HG03025 (cell line): ENCODE data around the gene IFNGR1.
A peak's percentile ranks its signal among the peaks of the same experiment; 100 is the strongest.
"Not testable (repeated sequence)": the region's sequence is repeated elsewhere in the genome, so short reads cannot be mapped to it uniquely, and the experiment has no call there.

ENCODE experiments used
- ATAC-seq: cut with Tn5 transposase; IDR thresholded peaks from one replicate; pipeline ENCODE4 v1.9.1; 2021; ENCODE audit warnings: mild to moderate bottlenecking, moderate library complexity; ENCODE audit not compliant: unreplicated experiment, low FRiP score

IFNGR1 gene

GRCh38 chr6:137236581-137237355 is 17.6 kb upstream of the IFNGR1 start:
- no peak for ATAC-seq

DNA sequence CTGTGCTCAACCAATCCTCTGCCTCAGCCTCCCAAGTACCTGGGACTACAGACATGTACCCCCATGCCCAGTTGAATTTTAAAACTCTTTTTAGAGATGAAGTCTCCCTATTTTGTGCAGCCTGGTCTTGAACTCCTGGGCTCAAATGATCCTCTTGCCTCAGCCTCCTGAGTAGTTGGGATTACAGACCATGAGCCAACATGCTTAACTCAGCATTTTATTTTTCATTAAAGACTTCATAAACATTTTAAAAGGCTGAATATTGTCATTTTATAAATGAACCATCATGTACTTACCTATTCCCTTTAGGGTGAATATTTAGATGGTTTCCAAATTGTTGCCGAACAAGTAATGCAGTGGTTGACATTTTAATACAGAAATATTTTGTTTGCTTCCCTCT is 16.5 kb upstream of the IFNGR1 start:
- no peak for ATAC-seq

GRCh38 chr6:137233911-137234863 is 15.0 kb upstream of the IFNGR1 start:
- no peak for ATAC-seq

GRCh38 chr6:137231895-137232294 is 12.7 kb upstream of the IFNGR1 start:
- ATAC-seq, result no peak

GRCh38 chr6:137230956-137231555 is 11.9 kb upstream of the IFNGR1 start:
- no peak for ATAC-seq

DNA sequence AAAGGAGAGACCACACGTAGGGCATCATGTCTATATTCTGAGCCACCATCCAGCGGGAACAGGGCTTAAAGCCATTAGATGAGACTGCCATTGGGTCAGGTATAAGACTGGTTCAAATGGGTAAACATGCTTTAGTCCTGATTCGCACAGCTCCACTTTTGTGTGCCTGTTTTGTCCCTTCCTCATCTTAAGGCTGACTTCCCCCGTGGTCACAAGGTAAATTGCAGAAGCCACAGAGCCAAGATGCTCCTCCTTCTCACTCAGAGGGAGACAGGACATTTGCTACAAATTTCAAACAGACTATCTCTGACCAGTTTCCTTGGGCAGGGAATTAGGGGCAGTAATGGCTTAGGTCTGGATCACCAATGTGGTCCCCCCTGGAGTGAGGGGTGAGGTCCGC is 11.4 kb upstream of the IFNGR1 start:
- ATAC-seq, result no peak

DNA sequence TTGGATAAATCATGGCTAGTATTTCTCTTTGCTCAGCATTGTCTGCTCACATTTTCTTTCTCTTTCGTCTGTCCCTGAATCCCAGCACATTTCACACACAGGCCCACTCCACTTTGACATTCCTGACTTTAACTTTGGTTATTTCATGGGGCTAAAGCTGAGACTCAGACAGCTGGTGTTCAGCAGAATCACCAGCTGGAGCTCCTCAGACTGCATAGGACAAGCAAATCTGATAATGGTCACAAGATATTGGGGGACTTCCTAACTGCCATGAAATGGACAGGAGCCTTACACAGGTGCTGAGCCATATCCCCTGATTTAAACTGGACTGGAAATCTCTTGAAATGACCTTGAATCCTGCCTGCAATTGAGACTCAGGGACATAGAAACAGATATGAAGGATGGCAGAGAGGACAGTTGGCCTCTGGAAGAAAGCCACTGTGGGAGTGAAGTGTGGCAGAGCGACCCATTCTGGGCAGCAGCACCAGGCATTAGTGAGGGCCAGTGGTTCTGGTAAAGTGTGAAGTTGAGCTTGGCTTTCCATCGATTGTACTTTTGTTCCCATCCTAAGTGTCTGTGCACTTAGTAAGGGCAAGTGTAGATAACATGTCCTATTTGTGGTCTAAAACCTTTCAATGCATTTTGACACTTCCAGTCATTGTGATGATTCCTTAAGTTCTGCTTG is 10.0 kb upstream of the IFNGR1 start:
- no peak for ATAC-seq

DNA sequence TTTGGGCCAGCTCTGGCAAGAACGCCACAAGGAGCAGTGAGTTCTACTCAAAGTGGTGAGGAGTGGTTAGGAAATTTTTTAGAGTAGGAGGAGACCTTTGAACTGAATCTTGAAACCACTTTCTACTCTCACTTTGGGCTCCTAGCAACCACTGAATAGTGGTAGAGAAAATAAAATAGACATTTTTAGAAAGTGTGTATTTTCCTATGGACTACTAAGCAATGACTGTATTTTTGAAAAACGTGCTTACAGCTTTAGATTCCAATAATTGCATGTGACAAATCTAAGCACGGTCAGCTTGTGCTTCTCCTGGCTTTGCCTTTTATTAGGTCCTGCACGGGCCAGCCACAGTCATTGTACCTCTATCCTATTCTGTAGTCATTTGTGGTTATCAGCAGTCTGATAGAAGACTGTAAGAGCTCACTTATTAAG is 8.7 kb upstream of the IFNGR1 start:
- ATAC-seq, result peak; percentile 57

- no peak for ATAC-seq
Measured at GRCh38 chr6:137226697-137227096, 7.5 kb upstream of the IFNGR1 start.

GRCh38 chr6:137224799-137225198 is 5.6 kb upstream of the IFNGR1 start:
- peak; percentile 56 for ATAC-seq

DNA sequence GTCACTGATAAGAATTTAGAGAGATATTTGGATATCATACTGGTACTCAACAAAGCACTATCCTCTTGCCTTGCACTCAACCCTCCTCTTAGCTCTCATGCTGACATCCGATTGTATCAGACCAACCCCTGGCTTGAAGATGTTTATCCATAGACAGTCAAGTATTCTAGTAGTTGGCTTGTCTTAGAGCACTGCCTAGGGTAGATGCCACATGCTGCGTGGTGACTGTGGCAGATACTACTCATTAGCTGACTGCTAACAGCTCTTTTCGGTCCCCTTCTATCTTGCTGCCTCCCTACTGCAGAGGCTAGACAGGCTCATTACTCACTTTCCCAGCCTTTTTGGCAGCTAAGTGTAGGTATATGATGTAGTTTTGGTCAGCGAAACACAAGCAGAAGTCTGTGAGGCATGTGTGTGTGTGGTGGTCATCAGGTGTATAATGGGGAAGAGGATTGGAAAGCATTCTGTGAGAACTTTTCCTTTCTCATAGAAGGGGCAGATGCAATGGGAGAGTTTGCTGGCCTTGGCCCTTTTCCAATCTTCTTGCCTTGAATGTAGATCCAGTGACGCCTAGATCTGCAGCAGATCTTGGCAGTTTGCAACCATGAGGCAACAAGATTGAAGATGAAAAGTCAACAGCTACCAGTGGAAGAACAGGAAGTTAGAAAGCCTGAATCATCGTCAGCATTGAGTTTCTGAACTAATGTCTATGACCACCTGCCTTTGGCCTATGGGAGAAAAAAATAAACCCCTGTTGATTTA is 4.4 kb upstream of the IFNGR1 start:
- ATAC-seq, result no peak

DNA sequence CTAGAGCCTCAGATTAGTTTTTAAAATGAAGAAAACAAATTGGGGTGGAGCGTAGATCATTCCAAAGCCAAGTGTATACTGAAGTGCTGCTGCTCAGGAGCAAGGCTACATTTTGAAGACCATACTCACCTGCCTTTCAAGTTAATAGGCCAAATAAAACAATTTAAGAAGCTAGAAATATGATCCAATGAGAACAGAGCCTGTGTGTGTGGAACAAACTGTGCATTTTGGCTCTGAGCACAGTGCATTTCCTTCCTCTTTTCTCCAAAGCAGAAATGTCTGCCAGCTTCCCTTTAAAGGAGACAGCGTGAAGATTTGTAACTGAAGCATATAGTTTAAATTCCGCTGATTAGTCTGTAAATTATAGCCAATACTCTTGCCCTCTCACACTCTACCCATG is 3.2 kb upstream of the IFNGR1 start:
- no peak for ATAC-seq

GRCh38 chr6:137219664-137220252 is 573 bp upstream of the IFNGR1 start:
- ATAC-seq, result peak; percentile 7

DNA sequence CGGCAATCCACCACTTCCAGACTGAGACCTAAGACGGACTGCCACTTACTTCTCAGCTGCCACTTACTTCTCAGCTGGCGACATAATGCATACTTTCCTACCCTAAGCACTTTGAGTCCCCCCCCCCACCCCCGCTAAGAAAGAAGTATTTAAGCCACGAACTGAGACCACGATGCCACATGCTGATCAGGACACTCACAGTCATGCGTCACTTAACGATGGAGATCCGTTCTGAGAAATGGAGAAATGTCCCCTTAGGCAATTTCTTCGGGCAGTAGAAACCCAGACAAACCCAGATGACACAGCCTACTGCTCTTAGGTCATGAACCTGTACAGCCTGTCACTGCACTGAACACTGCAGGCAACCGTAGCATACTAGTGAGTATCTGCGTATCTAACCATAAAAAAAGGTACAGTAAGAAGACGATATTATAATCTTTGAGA is 690 bp downstream of the IFNGR1 start:
- ATAC-seq, result peak; percentile 37

GRCh38 chr6:137217801-137218472 is 1.2 kb downstream of the IFNGR1 start:
- ATAC-seq, result no peak

DNA sequence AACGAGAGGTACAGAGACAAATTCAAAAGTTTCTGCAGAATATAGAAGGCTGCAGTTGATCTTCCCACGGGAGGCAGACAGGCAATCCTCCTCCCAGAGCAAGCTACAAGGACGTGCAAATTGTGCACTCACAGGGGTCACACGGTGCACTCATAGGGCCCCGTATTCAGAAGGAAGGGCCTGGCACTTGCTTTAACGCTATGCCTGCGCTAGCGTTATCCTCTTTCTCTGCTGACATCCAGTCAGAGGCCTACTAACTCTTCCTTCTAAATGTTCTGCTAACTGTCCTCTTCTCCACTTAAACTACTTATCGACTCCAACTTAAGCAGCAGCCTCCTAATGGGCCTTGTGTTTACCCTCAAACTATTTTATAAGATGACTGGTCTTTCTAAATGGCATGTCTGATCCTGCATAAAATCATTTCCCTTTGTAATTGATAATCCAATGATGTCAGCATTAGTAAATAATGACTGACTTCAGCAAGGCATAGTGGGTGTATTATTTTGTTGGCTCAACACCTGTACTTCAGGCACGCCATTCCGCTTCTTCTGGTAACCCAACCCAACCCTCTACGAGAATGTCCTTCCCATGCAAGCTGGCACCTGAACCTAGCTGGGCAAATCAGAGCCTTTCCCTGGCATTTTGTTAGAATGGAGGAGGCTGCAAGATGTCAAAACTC is 2.2 kb downstream of the IFNGR1 start:
- no peak for ATAC-seq

GRCh38 chr6:137216106-137216505 is 3.1 kb downstream of the IFNGR1 start:
- ATAC-seq, result no peak

GRCh38 chr6:137215630-137216029 is 3.6 kb downstream of the IFNGR1 start:
- ATAC-seq, result not testable (repeated sequence)
